ELR (cell line): ENCODE results near the gene POLQ.
A peak's percentile ranks its signal among the peaks of the same experiment; 100 is the strongest.
"Not testable (repeated sequence)": the region's sequence is repeated elsewhere in the genome, so short reads cannot be mapped to it uniquely, and the experiment has no call there.

Experiments
- DNase-seq: peaks from one replicate; pipeline ENCODE4 v3.0.0-alpha.2; 2015; ENCODE audit warnings: low read depth

The POLQ gene

DNA sequence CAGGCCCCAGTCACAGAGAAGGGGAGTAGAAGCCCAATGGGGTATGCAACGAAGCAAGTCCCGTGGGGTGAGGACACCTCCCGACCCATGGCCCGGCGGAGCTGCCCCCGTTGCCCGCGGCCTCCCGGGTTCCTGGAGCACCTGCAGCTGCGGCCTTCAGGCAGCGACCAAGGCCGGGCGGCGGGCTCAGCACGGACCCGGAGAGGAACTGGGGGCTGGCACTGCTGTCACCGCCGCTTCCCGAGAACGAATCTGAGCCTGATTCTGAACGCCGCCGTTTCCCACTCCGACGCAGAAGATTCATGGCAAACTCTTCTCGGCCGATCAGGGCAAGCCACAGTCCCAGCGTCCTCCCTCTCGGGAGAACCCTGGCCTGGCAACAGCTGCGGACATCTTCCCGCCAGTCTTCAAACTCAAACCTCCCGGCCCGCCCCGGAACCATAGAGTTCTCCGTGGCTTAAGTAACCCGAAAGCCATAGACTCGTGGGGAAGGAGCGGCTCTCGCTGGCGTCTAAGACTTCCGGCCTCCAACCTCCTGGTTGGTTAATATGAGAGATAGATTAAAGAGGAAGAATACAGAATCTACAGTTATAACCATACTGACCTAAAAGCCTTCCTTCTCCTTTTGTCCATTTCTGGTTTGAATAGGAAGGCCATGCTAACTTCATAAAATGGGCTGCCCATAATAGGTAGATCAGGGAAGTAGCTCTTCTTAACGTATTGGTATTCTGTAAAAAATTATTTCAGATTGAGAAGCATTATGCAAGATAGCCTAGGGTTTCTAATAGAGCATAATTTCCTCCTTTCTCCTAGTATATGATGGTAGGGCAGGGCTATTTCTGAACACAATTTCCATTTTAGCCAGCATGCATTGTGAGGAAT is at the start of gene POLQ:
TSS of gene POLQ (minus strand) at position 415 of the 882 bp plus-strand sequence. CDS start at position 304, 111 bp downstream.
- DNase-seq, result peak; percentile 96

DNA sequence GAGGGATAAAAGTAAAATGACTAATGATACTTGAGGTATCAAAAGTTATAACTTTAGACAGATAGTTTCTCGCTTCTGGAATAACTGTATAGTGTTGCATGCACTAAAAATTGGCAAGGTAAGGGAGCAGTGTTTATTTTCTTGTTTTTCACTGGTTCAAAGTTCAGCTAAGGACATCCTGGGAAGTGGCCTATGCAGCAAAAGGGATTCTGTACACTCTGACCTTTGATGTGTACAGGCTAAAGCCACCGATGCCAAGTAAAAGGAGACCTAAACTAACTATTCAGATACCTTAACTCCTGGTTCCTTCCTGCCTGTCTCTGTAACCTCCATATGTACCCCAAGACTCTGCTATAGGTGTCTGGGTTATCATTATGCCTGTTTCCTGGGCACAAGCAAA is 49.1 kb upstream of the POLQ start:
- DNase-seq, result no peak

GRCh38 chr3:121593806-121594205 is 48.0 kb upstream of the POLQ start:
- not testable (repeated sequence) for DNase-seq

GRCh38 chr3:121592856-121593702 is 47.3 kb upstream of the POLQ start, which contains the start of gene FBXO40:
TSS of gene FBXO40 (plus strand) at chr3:121593379. CDS start at chr3:121620576, 27,197 bp downstream.
- no peak for DNase-seq

DNA sequence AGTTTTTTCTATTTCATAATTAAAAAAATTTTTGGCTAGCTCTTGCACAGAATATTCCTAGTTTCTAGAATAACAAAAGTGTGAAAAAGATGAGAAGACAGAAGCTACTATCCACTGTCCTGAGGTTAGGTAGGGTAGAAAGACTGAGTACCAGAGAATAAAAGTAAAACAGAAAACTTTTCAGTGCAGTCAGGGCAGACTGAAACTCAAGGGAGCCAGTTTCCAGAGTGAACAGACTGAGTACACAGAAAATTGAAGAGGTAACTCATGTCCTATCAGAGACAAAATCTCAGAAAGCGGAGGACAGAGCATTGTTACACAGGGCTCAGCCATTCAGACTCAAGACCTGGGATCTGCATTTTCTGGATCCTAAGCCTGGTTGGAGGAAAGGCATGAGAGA is 38.6 kb upstream of the POLQ start:
- DNase-seq, result no peak

GRCh38 chr3:121581691-121582090 is 35.9 kb upstream of the POLQ start:
- DNase-seq, result no peak

DNA sequence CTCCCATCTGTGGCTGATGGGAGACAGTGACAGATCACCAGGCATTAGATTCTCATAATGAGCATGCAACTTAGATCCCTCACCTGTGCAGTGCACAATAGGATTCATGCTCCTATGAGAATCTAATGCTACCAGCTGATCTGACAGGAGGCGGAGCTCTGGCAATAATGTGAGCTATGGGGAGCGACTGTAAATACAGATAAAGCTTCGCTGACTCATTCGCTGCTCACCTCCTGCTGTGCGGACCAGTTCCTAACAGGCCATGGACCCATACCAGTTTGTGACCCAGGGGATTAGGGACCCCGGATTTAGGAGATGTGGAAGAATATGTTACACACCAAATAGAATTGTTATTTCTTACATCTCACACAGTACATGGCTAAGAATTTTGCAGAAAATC is 28.7 kb upstream of the POLQ start:
- DNase-seq, result peak; percentile 42

GRCh38 chr3:121567649-121568048 is 21.9 kb upstream of the POLQ start, which contains the start of gene ARGFX:
TSS of gene ARGFX (plus strand) at chr3:121567949. CDS start at chr3:121570714, 2,765 bp downstream.
- no peak for DNase-seq

DNA sequence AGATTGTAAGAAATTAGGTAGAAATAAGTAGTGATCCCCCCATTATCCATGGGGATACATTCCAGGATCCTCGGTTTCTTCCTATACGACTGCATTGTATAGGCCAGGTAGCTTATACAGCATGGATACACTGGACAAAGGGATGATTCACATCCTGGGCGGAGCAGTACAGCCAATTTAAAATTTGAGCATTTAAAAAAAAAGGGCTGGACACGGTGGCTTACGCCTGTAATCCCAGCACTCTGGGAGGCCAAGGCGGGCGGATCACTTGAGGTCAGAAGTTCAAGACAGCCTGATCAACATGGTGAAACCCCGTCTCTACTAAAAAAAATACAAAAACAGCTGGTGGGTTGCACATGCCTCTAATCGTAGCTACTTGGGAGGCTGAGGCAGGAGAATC is 21.0 kb upstream of the POLQ start:
- DNase-seq, result no peak

DNA sequence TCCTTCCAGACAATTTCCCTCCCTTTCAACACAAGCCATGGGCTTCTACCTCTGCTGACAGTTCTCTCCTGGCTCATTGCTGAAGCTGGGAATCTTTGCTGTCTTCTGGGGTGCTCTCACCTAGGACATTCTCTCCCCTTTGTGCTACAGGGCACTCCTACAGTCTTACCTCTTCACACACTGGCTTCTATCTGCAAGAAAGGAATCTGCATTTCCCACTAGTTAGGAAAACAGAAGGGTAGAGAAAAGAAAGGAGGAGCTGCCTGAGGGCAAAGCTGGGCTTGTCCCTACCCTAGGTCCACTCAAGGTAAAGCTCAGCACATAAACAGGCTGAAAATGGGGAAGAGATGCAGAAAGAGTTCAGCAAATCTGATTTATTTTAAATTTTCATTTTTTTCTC is 16.4 kb upstream of the POLQ start:
- no peak for DNase-seq

DNA sequence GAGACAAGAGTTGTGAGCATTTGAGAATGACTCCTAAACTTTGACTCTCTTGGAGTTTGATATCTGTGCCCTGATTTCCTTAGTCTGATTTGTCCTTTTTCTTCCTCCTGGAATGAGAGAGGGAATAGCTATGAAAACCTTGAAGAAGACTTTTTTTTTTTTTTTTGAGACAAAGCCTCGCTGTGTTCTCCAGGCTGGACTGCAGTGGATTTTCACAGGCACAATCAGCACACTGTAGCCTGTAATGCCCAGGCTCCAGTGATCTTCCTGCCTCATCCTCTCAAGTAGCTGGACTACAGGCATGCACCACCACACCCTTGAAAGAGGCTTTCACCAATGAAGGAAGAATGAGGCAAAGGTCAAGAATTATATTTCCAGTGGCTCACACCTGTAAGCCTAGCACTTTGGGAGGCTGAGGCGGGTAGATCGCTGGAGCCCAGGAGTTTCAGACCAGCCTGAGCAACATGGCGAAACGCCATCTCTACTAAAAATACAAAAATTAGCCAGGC is 11.7 kb upstream of the POLQ start:
- DNase-seq, result no peak

GRCh38 chr3:121552797-121553196 is 7.0 kb upstream of the POLQ start:
- DNase-seq, result no peak

GRCh38 chr3:121552379-121552778 is 6.6 kb upstream of the POLQ start:
- peak; percentile 12 for DNase-seq

DNA sequence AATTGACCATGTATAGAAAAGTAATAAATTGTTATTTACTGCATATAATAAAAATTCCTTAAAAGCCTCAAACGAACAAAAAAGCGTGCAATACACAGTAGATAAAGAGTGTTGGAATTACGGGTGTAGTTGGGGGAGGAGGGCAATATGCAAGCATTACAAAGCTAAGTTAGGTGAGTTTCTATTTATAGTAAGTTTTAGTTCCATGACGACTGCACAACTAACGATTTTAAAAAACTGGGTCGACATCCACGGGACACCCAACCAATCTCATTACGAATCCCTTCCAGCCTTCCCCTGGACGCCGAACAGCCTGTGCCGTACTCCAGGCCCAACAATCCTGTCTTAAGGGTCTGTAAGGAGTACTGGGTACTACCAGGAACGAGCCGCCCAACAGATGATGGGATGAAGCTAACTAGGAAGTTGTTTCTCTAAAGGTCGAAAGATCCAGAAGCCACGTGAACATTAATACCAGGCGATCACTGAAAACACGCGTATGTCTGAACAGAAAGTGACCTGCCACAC is 677 bp downstream of the POLQ start:
- DNase-seq, result peak; percentile 37

GRCh38 chr3:121542924-121543323 is 2.9 kb downstream of the POLQ start:
- no peak for DNase-seq

DNA sequence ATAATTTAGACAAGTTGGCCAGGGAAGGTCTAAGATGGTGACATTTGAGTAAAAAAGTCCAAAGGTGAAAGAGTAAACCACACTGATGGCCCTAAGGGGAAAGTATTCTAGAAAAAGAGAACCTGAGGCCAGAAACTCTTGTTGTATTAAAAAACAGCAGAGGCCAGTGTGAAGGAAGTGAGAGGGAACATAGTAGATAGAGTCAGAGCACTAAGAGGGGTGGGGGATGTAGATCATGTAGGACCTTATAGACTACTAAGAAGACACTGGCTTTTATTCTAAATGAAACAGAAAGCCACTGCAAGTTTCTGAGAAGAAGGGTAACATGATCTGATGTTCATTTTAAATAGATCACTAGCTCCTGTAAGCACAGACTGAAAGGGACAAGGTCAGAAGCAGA is 14.5 kb downstream of the POLQ start:
- no peak for DNase-seq

- peak; percentile 31 for DNase-seq
Measured at GRCh38 chr3:121529308-121529707, 16.5 kb downstream of the POLQ start.

GRCh38 chr3:121520510-121520909 is 25.3 kb downstream of the POLQ start:
- no peak for DNase-seq

DNA sequence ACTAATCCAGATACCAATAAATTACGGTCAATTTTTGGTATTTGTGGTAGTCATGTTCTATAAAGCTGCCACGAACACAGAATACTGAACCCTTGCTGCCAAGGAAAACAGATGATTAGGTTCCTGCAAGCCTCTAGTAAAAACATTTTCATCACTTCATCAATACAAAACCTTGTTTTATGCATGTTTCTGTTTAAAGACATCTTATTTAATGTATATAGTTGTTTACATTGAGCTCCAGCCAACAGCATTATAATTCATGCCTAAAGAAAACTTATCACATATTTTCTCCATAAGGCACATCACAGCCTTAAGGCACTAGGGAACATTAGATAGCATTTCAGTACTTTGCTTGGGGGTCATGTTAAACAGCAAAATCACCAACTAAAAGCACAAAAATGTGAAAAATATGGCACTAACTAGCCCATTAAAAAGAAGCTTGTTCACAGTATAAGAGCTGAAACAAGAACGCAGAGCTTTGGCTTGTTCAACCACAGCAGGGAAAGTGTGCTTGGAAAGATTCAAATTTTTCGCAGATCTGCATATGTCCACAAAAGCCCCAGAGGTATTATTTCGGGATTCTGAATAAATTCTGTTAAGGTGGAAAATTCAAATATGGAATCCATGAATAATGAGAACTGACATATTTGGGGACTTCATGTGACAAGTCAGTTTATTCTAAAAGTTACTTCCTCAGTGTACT is 27.7 kb downstream of the POLQ start:
- DNase-seq, result no peak

DNA sequence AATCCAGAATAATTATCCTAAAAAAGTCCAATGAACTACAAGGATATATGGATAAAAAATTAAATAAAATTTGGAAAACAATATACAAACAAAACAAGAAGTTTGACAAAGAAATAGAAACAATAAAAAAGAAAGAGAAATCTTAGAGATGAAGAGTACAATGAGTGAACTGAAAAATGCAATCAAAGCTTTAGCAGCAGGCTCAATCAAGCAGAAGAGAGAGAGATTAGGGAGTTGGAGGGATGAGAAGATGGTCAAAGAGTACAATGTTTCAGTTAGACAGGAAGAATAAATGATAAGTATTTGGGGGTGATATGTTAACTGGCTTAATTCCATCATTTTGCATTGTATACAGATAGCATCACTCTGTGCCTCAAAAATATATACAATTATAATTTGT is 29.9 kb downstream of the POLQ start:
- DNase-seq, result no peak

DNA sequence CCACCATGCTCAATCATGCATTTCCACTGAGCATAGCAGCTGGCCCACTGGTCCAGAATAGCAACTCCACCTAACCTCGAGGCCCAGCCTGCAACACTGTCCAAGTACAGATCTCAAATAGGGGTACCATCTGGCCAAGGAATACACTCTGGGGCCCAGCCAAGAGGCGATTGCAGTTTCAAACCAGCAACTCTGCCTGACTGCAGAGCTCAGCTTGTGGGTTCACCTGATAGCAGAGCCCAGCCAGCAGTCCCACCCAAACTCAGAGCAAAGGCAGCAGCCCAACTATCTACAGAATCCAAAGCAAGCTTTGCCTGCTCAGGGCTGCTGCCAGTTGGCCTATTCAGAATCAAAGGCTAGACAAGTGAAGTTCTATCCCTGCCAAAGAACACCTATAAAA is 30.5 kb downstream of the POLQ start:
- no peak for DNase-seq

GRCh38 chr3:121514496-121514895 is 31.3 kb downstream of the POLQ start:
- no peak for DNase-seq
